Activated CD4-positive, alpha-beta T cell treated with anti-CD3 and anti-CD28 coated beads for 36 hours (primary cell): Measurements from ENCODE around the gene FRMD8. TPM values are rescaled to one million over a fixed set of nuclear protein-coding genes. Genes with fewer than 3 reads are reported as not detected.

ENCODE experiments used
- ATAC-seq: fragments of 200-7000 bp; cut with Tn5 transposase; one replicate; pipeline ENCODE4 v1.10.0; 2021; ENCODE audit warnings: mild to moderate bottlenecking, moderate library complexity
- CTCF ChIA-PET: fragments of 350-600 bp; sonication (Branson Sonifier 250); formaldehyde crosslinking; loops from one replicate; lab custom pipeline; 2021; ENCODE audit warnings: antibody characterized with exemption; lab: Charles Lee
- POLR2A ChIA-PET: fragments of 350-600 bp; sonication (Branson Sonifier 250); formaldehyde crosslinking; loops from one replicate; lab custom pipeline; 2021; ENCODE audit warnings: antibody characterized with exemption, inconsistent platforms; lab: Charles Lee
- DNase-seq: peaks from one replicate; pipeline ENCODE4 v3.0.0-alpha.2; 2020
- H3K27ac Mint-ChIP-seq: one replicate; pipeline ENCODE4 v1.8.0; 2021; ENCODE audit warnings: mixed read lengths
- H3K27me3 Mint-ChIP-seq: one replicate; pipeline ENCODE4 v1.8.0; 2021; ENCODE audit warnings: mixed read lengths
- H3K36me3 Mint-ChIP-seq: one replicate; pipeline ENCODE4 v1.8.0; 2021; ENCODE audit warnings: low read depth, mixed read lengths
- H3K4me1 Mint-ChIP-seq: one replicate; pipeline ENCODE4 v1.8.0; 2021; ENCODE audit warnings: mixed read lengths
- H3K4me3 Mint-ChIP-seq: one replicate; pipeline ENCODE4 v1.8.0; 2021; ENCODE audit warnings: mild to moderate bottlenecking, moderate library complexity, mixed read lengths
- H3K9me3 Mint-ChIP-seq: one replicate; pipeline ENCODE4 v1.8.0; 2021; ENCODE audit warnings: low read depth, mixed read lengths
- intact Hi-C, 2 experiments: fragments of 100-400 bp; cut with DNase I in 1 of 2; cut with micrococcal nuclease in 1 of 2; formaldehyde crosslinking; loops; one replicate each; pipeline versions ENCODE4 v1.14.2 to v1.15.1; 2022 to 2024; cut with DNase I, micrococcal nuclease
- total RNA-seq, 2 experiments: library from RNA; stranded (reverse); gene quantifications; one replicate each; pipeline ENCODE4 v1.2.3, GENCODE V29; 2021

Gene FRMD8
- total RNA-seq, 2 experiments from 2014 or later = 32.7 to 37.5 TPM

DNA sequence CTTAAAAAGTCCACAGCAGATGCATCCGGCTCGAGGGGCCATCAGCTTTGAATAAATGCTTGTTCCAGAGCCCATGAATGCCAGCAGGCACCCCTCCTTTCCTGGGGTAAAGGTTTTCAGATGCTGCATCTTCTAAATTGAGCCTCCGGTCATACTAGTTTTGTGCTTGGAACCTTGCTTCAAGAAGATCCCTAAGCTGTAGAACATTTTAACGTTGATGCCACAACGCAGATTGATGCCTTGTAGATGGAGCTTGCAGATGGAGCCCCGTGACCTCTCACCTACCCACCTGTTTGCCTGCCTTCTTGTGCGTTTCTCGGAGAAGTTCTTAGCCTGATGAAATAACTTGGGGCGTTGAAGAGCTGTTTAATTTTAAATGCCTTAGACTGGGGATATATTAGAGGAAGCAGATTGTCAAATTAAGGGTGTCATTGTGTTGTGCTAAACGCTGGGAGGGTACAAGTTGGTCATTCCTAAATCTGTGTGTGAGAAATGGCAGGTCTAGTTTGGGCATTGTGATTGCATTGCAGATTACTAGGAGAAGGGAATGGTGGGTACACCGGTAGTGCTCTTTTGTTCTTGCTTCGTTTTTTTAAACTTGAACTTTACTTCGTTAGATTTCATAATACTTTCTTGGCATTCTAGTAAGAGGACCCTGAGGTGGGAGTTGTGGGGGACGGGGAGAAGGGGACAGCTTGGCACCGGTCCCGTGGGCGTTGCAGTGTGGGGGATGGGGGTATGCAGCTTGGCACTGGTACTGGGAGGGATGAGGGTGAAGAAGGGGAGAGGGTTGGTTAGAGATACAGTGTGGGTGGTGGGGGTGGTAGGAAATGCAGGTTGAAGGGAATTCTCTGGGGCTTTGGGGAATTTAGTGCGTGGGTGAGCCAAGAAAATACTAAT is 38.0 kb downstream of the FRMD8 start:
- Mint-ChIP-seq H3K36me3 (peaks cover 68% of the 10 kb centered on the region), H3K9me3 (no peaks in the 10 kb centered on the region), H3K27ac (peak overlapping the region; percentile 99), H3K27me3 (peaks cover 6% of the 10 kb centered on the region), H3K4me1 (peaks cover 42% of the 10 kb centered on the region), H3K4me3 (peak overlapping the region; percentile 100)
- intact Hi-C loops = loop anchor here (1.0 to 10.0 kb wide), 6 partner anchors 48 to 567 kb away; partner anchors contain the start of genes CCDC85B (in 1 of the 2), EHD1 (in 1 of the 2) and RELA (in 1 of the 2)
- DNase-seq = peak; percentile 83
- no peak for ATAC-seq
- ChIA-PET POLR2A (interaction anchor here (0.6 to 18.5 kb wide), 19 partner anchors 8 to 646 kb away, joined by 3 to 1637 read pairs (median 4); partner anchors contain the start of genes EHBP1L1, FAU, MALAT1 and MRPL49), CTCF (interaction anchor here (1.0 to 12.0 kb wide), 5 partner anchors 53 to 83 kb away, joined by 3 to 209 read pairs (median 5); partner anchors contain the start of gene MALAT1)

GRCh38 chr11:65425105-65425970 is 38.9 kb downstream of the FRMD8 start:
- Mint-ChIP-seq H3K27me3 (peaks cover 6% of the 10 kb centered on the region), H3K4me1 (peaks cover 51% of the 10 kb centered on the region), H3K27ac (peak overlapping the region; percentile 99), H3K36me3 (peaks cover 75% of the 10 kb centered on the region), H3K4me3 (peak overlapping the region; percentile 100), H3K9me3 (no peaks in the 10 kb centered on the region)
- intact Hi-C loops = loop anchor here (1.0 to 10.0 kb wide), 4 partner anchors 47 to 563 kb away; partner anchors contain the start of genes CCDC85B (in 1 of the 2) and EHD1 (in 1 of the 2)
- ChIA-PET POLR2A (interaction anchor here (0.7 to 18.5 kb wide), 17 partner anchors 9 to 565 kb away, joined by 3 to 1637 read pairs (median 3); partner anchors contain the start of genes EHBP1L1, FAU, MALAT1 and MRPL49), CTCF (interaction anchor here (1.0 to 12.0 kb wide), 3 partner anchors 72 to 82 kb away, joined by 4 to 209 read pairs (median 18); partner anchors contain the start of gene MALAT1)
- DNase-seq (peak; percentile 87), ATAC-seq (peak; percentile 18)

DNA sequence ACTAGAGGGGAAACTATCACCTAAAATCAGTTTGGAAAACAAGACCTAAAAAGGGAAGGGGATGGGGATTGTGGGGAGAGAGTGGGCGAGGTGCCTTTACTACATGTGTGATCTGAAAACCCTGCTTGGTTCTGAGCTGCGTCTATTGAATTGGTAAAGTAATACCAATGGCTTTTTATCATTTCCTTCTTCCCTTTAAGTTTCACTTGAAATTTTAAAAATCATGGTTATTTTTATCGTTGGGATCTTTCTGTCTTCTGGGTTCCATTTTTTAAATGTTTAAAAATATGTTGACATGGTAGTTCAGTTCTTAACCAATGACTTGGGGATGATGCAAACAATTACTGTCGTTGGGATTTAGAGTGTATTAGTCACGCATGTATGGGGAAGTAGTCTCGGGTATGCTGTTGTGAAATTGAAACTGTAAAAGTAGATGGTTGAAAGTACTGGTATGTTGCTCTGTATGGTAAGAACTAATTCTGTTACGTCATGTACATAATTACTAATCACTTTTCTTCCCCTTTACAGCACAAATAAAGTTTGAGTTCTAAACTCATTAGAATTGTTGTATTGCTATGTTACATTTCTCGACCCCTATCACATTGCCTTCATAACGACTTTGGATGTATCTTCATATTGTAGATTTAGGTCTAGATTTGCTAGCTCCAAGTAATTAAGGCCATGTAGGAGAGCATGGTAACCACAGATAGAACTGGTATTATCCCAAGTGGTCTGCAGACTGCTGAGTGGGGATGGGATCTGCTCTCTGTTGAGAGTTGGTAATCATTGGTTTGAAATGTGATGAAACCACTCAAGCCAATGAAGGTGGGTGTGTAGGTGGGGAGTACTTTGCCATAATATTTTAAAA is 39.8 kb downstream of the FRMD8 start:
- peak; percentile 56 for DNase-seq
- peaks cover 6% of the 10 kb centered on the region for H3K27me3 Mint-ChIP-seq

DNA sequence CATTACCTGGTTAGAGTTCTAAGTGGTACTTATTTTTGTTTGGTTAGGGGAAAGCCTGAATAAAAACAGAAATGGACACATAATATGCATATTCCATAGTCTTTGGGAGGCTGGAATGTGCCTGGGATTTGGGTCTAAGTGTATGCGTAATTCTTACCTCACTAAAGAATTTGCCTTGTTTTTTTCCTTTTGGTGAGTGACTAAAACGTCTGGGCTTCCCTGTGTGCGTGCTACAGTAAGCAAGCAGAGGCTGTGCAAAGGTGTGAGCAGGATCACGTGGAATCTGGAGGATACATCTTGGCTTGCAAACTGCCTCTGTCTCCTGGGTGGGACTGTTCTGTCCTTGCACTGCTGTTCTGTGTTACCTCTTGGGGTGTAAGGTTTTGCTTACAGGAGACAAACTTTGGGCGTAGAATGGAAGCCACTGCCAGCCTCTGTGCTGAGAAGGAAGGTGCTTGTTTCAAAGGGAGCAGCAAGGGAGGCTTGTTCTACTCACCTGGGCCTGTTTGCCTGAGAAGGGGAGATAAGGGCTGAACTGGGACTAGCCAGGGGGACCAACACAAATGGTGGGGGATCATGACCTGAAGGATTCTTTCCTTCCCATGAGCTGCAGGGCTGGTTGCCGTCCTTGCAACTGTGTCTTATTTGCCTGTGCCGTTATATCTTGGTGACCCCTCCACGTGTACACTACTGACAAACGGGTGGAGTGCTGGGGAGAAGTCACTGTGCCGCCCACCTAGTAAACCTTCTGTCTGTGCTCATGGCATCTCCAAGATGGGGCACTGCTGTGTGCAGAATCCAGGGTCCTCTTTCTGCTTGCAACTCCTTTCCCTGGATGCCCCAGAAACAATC is 40.6 kb downstream of the FRMD8 start:
- ChIA-PET CTCF (interaction anchor here (0.6 to 1.1 kb wide), 3 partner anchors 11 to 95 kb away, joined by 3 to 6 read pairs (median 5); no protein-coding TSS in a partner anchor), POLR2A (interaction anchor here (0.6 to 18.5 kb wide), 9 partner anchors 8 to 562 kb away, joined by 3 to 1637 read pairs (median 4); partner anchors contain the start of genes MALAT1 and PCNX3)
- intact Hi-C loops = loop anchor here (1.0 to 10.0 kb wide), 7 partner anchors 45 to 565 kb away; partner anchors contain the start of genes CCDC85B (in 1 of the 2), EHD1 (in 1 of the 2) and SLC25A45 (in 1 of the 2)
- Mint-ChIP-seq H3K4me1 (peaks cover 64% of the 10 kb centered on the region), H3K36me3 (peaks cover 84% of the 10 kb centered on the region), H3K9me3 (no peaks in the 10 kb centered on the region), H3K27me3 (peaks cover 6% of the 10 kb centered on the region), H3K4me3 (peak overlapping the region; percentile 100), H3K27ac (peak overlapping the region; percentile 99)
- ATAC-seq (peak; percentile 8), DNase-seq (peak; percentile 71)

More for the DNA sequence above, 39.8 kb downstream of the FRMD8 start:
- peak overlapping the region; percentile 100 for H3K4me3 Mint-ChIP-seq
- ChIA-PET POLR2A (interaction anchor here (1.0 to 18.5 kb wide), 12 partner anchors 9 to 566 kb away, joined by 3 to 1637 read pairs (median 4); partner anchors contain the start of genes EHBP1L1, FAU, MALAT1 and MRPL49), CTCF (interaction anchor here (0.6 to 1.1 kb wide), 2 partner anchors 10 to 115 kb away, joined by 3 to 6 read pairs; no protein-coding TSS in a partner anchor)
- peak overlapping the region; percentile 99 for H3K27ac Mint-ChIP-seq
- H3K36me3 Mint-ChIP-seq = peaks cover 77% of the 10 kb centered on the region
- peaks cover 56% of the 10 kb centered on the region for H3K4me1 Mint-ChIP-seq
- no peaks in the 10 kb centered on the region for H3K9me3 Mint-ChIP-seq
- ATAC-seq = peak; percentile 27
- intact Hi-C loops = loop anchor here (1.0 to 10.0 kb wide), 7 partner anchors 44 to 564 kb away; partner anchors contain the start of genes CCDC85B (in 1 of the 2), EHD1 (in 1 of the 2) and SLC25A45 (in 1 of the 2)

DNA sequence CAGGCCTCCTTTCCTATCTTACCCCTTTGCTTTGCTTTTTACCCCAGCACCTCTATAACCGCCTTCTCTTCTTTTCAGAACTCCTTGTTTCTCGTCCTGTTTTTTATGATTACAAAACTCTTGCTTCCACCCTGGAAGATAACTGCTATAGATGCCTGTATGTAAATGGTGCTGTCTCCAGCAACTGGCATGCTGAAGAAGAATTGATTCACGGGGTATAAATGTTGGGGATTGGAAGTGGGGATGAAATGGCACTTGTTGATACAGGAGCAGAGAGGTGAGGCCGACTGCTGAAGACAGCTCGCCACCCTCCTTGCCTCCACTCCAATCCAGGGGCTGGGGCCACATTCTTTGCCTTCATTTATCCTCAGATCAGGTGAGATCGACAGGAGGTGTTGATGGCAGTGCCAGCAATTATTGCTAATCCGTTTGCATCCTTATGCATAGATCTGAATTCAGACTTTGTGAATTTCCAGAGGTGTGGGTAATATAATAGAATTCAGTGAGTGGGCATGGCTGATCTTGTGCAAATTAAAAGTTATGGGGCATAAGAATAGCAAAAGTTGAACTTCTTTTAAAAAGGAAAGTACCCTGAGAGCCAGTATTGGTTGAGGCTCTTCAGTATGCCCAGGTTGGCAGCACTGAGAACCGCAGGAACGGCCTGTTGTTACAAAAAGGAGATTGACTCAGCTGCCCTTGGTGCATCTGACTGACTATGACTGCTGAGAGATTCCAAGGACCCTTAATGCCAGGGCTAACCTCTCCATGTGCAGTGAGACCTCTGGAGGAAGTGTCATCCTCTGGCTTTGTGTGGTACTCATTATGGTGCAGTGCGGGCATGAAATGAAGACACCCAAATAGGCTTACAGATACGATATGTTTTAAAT is 41.5 kb downstream of the FRMD8 start:
- intact Hi-C loops = loop anchor here (2.0 to 10.0 kb wide), 4 partner anchors 147 to 566 kb away; partner anchors contain the start of genes CCDC85B (in 1 of the 2) and EHD1 (in 1 of the 2)
- Mint-ChIP-seq H3K4me3 (peak overlapping the region; percentile 100), H3K27me3 (peaks cover 1% of the 10 kb centered on the region), H3K9me3 (no peaks in the 10 kb centered on the region), H3K36me3 (peaks cover 83% of the 10 kb centered on the region), H3K4me1 (peaks cover 69% of the 10 kb centered on the region), H3K27ac (peak overlapping the region; percentile 99)
- peak; percentile 9 for ATAC-seq
- POLR2A ChIA-PET = interaction anchor here (0.6 to 18.5 kb wide), 6 partner anchors 9 to 187 kb away, joined by 3 to 1637 read pairs (median 4); partner anchors contain the start of genes MALAT1 and PCNX3
- peak; percentile 74 for DNase-seq
- CTCF ChIA-PET = interaction anchor here (0.6 to 1.2 kb wide), 4 partner anchors 46 to 96 kb away, joined by 3 to 5 read pairs (median 4); partner anchors contain the start of gene SLC25A45

DNA sequence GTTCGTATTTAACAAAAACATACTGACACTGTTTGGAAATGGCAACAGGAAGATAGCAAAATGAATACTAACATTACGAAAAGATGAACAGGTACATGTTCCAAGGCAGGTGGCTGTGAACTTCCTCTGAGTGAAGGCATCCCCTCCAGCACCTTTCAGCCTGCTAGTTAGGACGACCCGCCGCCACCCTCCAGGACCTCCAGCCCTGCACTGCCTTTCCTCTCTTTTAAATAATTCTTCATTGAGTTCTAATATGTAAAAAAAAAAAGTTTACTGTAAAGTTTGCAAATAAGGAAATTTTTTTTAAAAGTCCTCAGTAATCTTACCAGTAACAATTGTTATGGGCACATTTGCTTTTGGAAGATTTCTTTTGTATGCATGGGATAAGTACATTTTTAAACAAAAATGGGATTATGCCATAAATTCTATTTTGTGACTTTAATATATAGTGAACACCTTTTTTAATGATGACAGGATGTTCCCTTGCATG is 42.2 kb downstream of the FRMD8 start:
- no peak for ATAC-seq

GRCh38 chr11:65429068-65429681 is 42.7 kb downstream of the FRMD8 start:
- POLR2A ChIA-PET = interaction anchor here (0.6 to 18.5 kb wide), 4 partner anchors 10 to 1408 kb away, joined by 3 to 1637 read pairs (median 8); partner anchors contain the start of gene MALAT1
- Mint-ChIP-seq H3K9me3 (no peaks in the 10 kb centered on the region), H3K4me1 (peaks cover 76% of the 10 kb centered on the region), H3K4me3 (peak overlapping the region; percentile 100), H3K27me3 (no peaks in the 10 kb centered on the region), H3K27ac (peak overlapping the region; percentile 99), H3K36me3 (peaks cover 78% of the 10 kb centered on the region)
- CTCF ChIA-PET = interaction anchor here (0.9 to 1.2 kb wide), 2 partner anchors 9 to 47 kb away, joined by 3 read pairs; partner anchors contain the start of gene SLC25A45
- peak; percentile 39 for DNase-seq
- ATAC-seq = no peak
- intact Hi-C loops = loop anchor here (5.0 to 10.0 kb wide), 3 partner anchors 466 to 567 kb away; partner anchors contain the start of genes CCDC85B (in 1 of the 2) and EHD1 (in 1 of the 2)

More for the DNA sequence above, 42.2 kb downstream of the FRMD8 start:
- POLR2A ChIA-PET = interaction anchor here (0.6 to 18.5 kb wide), 4 partner anchors 10 to 1407 kb away, joined by 3 to 1637 read pairs (median 8); partner anchors contain the start of gene MALAT1
- intact Hi-C loops = loop anchor here (5.0 to 10.0 kb wide), 3 partner anchors 466 to 566 kb away; partner anchors contain the start of genes CCDC85B (in 1 of the 2) and EHD1 (in 1 of the 2)
- H3K27me3 Mint-ChIP-seq = no peaks in the 10 kb centered on the region
- peaks cover 81% of the 10 kb centered on the region for H3K36me3 Mint-ChIP-seq
- H3K27ac Mint-ChIP-seq = peak overlapping the region; percentile 99
- peak; percentile 40 for DNase-seq
- CTCF ChIA-PET = interaction anchor here (0.7 to 1.2 kb wide), 3 partner anchors 8 to 48 kb away, joined by 3 to 4 read pairs (median 3); partner anchors contain the start of gene SLC25A45
- H3K4me1 Mint-ChIP-seq = peaks cover 74% of the 10 kb centered on the region
- H3K4me3 Mint-ChIP-seq = peak overlapping the region; percentile 100
- no peaks in the 10 kb centered on the region for H3K9me3 Mint-ChIP-seq
